Measurements from ENCODE around the gene FHOD3.
"Not testable (repeated sequence)": the region's sequence is repeated elsewhere in the genome, so short reads cannot be mapped to it uniquely, and the experiment has no call there.

The FHOD3 gene

DNA sequence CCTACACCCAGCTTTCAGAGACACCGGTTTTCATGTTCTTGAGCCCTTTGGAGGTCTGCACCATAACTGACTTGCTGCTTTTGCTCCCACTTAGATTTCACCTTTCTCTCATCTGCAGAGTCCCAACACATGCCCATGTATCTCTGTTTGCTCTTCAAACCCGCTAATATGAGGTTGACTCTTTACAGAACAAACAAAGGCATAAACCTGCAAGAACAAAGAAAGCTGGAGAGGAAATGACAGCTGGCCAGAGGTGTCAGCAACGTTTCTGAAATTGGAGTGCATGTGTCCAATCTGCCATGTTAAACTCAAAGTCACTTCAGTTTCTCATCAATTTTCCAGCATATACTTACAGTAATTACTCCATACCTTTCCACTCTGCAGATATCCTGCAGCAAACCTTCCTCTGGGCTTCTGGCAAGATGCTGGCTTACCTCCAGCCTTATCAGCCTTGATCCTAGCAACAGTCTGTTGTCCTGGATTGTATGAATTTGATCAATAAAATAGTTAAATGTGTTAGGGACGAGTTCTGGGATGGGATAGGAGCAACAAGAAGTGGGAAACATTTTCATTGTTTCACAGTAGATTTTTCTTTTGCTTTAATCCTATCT lies 157.4 kb downstream of the FHOD3 start:
- H3K27me3 Mint-ChIP-seq, result peaks cover 6% of the 10 kb centered on the region
- no peaks in the 10 kb centered on the region for H3K36me3 Mint-ChIP-seq
- H3K4me1 Mint-ChIP-seq (ENCODE audit: low read depth), result no peaks in the 10 kb centered on the region
- H3K4me3 Mint-ChIP-seq, result no peak overlapping the region
- H3K27ac Mint-ChIP-seq, result no peak overlapping the region
- H3K9me3 Mint-ChIP-seq (ENCODE audit: low read depth), result no peaks in the 10 kb centered on the region

DNA sequence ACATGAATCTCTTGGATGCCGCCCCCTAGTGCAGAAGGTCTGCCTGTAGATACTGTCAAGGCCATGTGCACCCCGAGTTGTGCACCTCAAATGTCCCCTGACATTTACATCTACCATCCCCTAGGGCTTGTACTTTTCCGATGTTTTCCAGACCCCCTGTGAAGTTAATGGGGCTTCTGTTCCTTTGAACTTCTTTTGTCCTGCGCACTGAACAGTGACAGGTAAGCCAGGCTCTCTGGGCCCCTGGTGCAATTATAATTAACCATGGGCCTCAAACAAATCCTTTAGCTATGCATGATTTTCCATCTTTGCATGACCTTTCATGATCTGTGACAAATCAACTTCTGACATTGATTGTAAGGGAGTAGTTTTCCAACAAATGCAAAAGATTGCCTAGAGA lies 158.4 kb downstream of the FHOD3 start:
- Mint-ChIP-seq H3K27ac (no peak overlapping the region), H3K4me3 (no peak overlapping the region), H3K27me3 (peaks cover 5% of the 10 kb centered on the region), H3K4me1 (ENCODE audit: low read depth) (no peaks in the 10 kb centered on the region), H3K9me3 (ENCODE audit: low read depth) (no peaks in the 10 kb centered on the region), H3K36me3 (no peaks in the 10 kb centered on the region)

DNA sequence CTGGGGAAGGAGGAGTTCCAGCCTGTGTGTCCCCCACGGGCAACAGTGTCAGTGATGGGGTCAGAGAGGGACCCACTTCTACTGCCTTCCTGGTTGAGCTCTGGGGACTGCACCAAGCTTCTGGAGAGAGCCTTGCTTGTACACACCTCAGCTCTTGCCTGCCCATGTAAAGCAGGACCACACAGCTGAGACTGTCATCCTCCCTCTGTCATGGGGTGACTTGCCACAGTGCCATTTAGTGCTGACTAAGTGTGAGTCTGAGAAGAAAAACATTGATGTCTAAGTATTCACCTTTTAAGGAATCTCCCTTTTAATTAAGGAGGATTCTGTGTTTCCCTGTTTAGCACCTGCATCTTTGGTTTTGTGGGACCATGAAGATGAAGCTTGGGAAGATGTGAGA lies 159.1 kb downstream of the FHOD3 start:
- no peaks in the 10 kb centered on the region for H3K9me3 Mint-ChIP-seq (ENCODE audit: low read depth)
- H3K27me3 Mint-ChIP-seq, result peaks cover 5% of the 10 kb centered on the region
- H3K36me3 Mint-ChIP-seq, result no peaks in the 10 kb centered on the region
- H3K27ac Mint-ChIP-seq, result no peak overlapping the region
- no peaks in the 10 kb centered on the region for H3K4me1 Mint-ChIP-seq (ENCODE audit: low read depth)
- H3K4me3 Mint-ChIP-seq, result no peak overlapping the region

DNA sequence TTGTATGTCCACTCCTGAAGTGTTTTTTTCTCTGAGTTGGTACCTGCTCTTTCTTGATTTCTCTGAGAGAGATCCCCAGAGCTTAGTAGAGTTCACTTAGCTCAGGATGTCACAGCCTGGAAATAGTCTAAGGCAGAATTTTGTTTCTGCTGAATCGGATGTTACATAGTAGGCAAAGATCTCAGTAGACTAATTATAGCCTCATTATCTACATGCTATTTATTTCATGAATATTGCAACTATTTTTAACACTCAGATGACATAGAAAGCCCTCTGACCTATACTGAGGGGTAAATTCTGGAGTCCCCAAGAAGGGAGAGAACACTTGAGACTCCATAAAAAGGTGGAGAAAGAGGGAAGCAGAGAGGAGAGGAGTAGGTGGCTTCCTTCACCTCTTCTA lies 160.2 kb downstream of the FHOD3 start:
- no peaks in the 10 kb centered on the region for H3K4me1 Mint-ChIP-seq (ENCODE audit: low read depth)
- no peak overlapping the region for H3K4me3 Mint-ChIP-seq
- no peaks in the 10 kb centered on the region for H3K36me3 Mint-ChIP-seq
- H3K27ac Mint-ChIP-seq, result no peak overlapping the region
- peaks cover 5% of the 10 kb centered on the region for H3K27me3 Mint-ChIP-seq
- no peaks in the 10 kb centered on the region for H3K9me3 Mint-ChIP-seq (ENCODE audit: low read depth)

DNA sequence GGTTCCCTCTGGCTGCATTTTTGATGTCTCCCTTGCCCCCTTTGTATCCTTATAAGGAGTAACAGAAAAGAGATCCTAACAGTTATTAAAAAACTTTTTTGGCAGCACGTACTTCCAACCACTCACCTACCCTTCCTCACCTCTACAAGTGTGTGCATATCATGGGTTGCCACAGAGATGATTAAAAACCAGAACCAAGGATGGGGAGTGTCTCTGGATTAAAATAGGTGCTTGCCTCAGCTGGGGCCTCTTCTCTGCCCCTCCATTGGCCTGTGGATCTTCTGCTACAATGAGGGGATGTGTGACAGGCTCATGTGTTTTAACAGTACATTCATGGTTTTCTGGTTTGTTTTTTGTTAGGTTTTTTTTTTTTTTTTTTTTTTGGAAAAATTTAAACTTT lies 160.8 kb downstream of the FHOD3 start:
- H3K4me3 Mint-ChIP-seq, result no peak overlapping the region
- no peaks in the 10 kb centered on the region for H3K9me3 Mint-ChIP-seq (ENCODE audit: low read depth)
- peaks cover 3% of the 10 kb centered on the region for H3K27me3 Mint-ChIP-seq
- H3K27ac Mint-ChIP-seq, result no peak overlapping the region
- H3K4me1 Mint-ChIP-seq (ENCODE audit: low read depth), result no peaks in the 10 kb centered on the region
- H3K36me3 Mint-ChIP-seq, result no peaks in the 10 kb centered on the region

DNA sequence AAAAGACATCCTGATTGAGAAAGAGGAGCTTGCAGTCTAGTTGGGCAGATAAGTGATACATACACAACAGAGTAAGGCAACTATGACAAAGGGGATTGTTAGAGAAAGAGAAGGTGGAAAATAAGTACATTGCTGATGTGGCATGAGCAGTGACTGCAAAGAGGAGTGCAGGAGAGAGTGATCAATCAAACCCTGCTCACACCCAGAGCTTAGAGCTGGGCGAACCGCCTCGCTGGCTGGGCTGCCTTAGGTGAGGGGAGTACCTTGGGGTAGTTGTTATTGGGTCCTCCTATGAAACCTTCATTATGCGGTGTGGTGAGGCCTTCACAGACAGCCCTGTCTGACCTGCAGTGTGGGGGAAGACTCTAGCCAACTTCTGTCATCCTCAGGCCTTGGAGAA lies 161.7 kb downstream of the FHOD3 start:
- Mint-ChIP-seq H3K9me3 (ENCODE audit: low read depth) (no peaks in the 10 kb centered on the region), H3K27ac (no peak overlapping the region), H3K4me3 (no peak overlapping the region), H3K4me1 (ENCODE audit: low read depth) (no peaks in the 10 kb centered on the region), H3K36me3 (no peaks in the 10 kb centered on the region), H3K27me3 (peaks cover 3% of the 10 kb centered on the region)

DNA sequence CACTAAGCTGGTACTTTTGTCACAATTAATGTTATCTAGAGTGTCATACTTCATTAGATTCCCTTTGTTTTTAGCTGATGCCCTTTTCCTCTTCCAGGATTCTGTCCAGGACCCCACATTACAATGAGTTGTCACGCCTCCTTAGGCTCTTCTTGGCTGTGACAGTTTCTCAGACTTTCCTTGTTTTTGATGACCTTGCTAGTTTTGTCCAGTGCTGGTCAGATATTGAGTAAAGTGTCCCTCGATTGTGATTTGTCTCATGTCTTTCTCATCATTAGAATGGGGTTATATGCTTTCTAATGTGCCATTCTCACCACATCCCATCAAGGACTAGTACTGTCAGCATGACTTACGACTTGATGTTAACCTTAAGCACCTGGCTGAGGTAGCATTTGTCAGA lies 162.3 kb downstream of the FHOD3 start:
- Mint-ChIP-seq H3K36me3 (no peaks in the 10 kb centered on the region), H3K4me1 (ENCODE audit: low read depth) (no peaks in the 10 kb centered on the region), H3K4me3 (no peak overlapping the region), H3K27me3 (peaks cover 3% of the 10 kb centered on the region), H3K27ac (no peak overlapping the region), H3K9me3 (ENCODE audit: low read depth) (no peaks in the 10 kb centered on the region)

DNA sequence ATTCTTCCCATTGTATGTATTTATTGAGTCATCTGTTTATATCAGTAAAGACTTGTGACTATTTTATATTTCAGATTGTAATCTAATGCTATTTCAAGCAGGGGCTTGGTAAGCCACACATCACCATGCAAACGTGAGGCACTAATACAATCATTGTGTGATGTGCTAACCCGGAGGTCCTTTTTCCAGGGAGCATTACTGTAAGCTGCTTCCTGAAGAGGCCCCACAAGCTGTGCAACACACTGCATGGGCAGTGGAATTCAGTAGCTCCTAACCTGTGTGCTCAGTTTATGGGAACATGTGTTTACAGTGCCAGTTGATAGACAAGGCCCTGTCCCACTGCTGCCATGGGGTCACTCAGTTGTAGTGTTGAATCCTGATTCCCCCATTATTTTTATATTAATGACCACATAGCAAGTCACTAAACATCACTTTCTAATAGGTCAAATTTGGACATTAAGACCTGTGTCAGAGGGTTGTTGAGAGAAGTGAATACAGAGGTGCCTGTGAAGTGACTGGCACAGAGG lies 162.9 kb downstream of the FHOD3 start:
- no peak overlapping the region for H3K27ac Mint-ChIP-seq
- H3K9me3 Mint-ChIP-seq (ENCODE audit: low read depth), result no peaks in the 10 kb centered on the region
- H3K36me3 Mint-ChIP-seq, result no peaks in the 10 kb centered on the region
- no peak overlapping the region for H3K4me3 Mint-ChIP-seq
- H3K27me3 Mint-ChIP-seq, result no peaks in the 10 kb centered on the region
- H3K4me1 Mint-ChIP-seq (ENCODE audit: low read depth), result no peaks in the 10 kb centered on the region

DNA sequence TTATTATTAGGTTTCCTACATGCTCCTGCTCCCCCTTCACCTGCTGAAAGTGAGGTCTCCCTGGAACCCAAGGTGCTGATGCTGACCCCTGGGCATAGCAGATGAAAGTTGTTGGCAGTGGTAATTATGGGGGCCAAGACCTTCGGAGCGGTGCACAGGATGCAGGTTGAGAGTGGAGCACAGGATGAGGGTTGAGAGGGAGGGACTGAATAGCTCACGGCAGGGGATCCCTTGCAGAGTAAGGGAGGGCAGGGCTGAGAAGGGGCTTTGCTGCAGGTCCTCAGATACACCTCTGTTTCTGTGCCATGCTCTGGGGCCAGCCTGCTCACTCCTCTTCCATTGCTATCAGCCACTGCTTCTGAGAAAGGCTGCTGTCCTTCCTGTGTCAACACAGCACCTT lies 163.3 kb downstream of the FHOD3 start:
- Mint-ChIP-seq H3K27ac (no peak overlapping the region), H3K27me3 (no peaks in the 10 kb centered on the region), H3K9me3 (ENCODE audit: low read depth) (no peaks in the 10 kb centered on the region), H3K36me3 (no peaks in the 10 kb centered on the region), H3K4me3 (no peak overlapping the region), H3K4me1 (ENCODE audit: low read depth) (no peaks in the 10 kb centered on the region)

DNA sequence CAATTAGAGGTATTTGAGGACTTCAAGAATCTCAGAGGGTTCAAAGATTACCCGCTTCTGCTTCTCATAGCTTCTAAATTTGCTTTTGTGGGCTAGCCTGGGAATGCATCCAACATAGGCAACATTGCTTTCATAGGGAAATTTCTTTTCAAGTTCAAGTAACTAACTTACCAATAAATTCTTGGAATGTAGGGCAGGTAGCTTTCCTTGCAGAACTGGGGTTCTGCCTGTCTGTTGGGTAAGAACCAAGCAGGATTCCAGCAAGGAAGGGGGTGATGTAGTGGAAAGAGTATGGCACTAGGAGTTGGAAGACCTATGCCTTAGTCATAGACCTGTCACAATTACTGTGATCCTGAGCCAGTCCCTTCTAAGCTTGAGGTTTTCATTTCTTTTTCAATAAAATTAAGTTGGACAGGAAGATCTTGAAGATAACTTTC lies 164.1 kb downstream of the FHOD3 start:
- H3K27ac Mint-ChIP-seq, result no peak overlapping the region
- no peak overlapping the region for H3K4me3 Mint-ChIP-seq
- H3K9me3 Mint-ChIP-seq (ENCODE audit: low read depth), result no peaks in the 10 kb centered on the region
- no peaks in the 10 kb centered on the region for H3K27me3 Mint-ChIP-seq
- H3K4me1 Mint-ChIP-seq (ENCODE audit: low read depth), result no peaks in the 10 kb centered on the region
- no peaks in the 10 kb centered on the region for H3K36me3 Mint-ChIP-seq

DNA sequence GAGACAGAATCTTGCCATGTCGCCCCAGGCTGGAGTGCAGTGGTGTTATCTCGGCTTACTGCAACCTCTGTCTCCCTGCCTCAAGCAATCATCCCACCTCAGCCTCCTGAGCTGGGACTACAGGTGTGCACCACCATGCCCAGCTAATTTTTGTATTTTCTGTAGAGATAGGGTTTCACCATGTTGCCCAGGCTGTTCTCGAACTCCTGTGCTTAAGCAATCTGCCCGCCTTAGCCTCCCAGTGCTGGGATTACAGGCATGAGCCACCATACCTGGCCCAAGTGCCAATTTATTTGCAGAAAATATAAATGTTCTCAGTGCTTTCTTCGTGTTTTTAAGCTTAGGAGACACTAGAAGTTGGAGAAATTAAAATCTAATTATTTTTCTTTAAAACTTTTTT lies 166.0 kb downstream of the FHOD3 start:
- H3K4me3 Mint-ChIP-seq; H3K27me3 Mint-ChIP-seq; H3K4me1 Mint-ChIP-seq (ENCODE audit: low read depth); H3K27ac Mint-ChIP-seq; H3K36me3 Mint-ChIP-seq; H3K9me3 Mint-ChIP-seq (ENCODE audit: low read depth): not testable (repeated sequence)

DNA sequence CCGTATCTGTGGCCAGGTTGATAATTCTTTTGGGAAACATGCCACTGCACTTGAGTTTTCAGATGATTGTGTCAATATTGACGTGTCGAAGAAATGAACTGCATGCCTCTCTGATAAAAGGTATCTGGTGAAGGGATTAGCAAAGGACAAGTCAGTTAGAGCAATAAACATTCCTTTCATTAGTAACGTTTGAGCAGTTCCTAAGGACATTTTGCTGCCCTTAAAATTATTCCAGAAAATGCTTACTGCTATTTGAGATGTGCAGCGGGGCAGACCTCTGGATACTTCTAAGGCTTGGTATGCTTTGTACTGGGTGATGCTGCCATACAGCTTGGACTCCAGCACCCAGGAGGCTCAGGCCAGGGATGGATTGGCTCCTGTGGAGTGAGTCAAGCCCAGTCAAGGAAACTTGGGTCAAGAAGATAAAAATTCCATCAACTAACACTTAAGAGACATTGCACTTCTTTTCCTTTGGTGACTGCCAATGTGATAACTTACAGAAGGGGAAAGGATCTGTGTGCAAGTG lies 166.7 kb downstream of the FHOD3 start:
- Mint-ChIP-seq H3K36me3 (no peaks in the 10 kb centered on the region), H3K27me3 (no peaks in the 10 kb centered on the region), H3K9me3 (ENCODE audit: low read depth) (no peaks in the 10 kb centered on the region), H3K4me1 (ENCODE audit: low read depth) (no peaks in the 10 kb centered on the region), H3K4me3 (no peak overlapping the region), H3K27ac (no peak overlapping the region)

DNA sequence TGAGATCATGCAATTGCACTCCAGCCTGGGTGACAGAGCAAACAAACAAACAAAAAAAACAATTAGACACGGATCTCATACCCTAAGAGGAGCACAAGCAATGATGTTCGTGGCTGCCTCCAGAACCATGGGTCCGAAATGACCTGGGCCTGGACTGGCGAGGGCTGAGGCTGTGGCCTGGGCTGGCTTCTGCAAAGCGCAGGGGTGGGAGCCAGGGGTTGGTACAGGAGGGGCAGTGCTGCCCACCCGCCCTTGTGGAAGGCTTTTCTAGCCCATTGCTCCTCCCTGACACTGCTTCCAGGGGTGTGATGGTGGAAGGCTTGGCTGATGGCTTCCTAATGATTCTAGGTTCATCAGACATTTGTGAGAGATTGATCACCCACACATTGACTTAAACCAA lies 167.8 kb downstream of the FHOD3 start:
- H3K27me3 Mint-ChIP-seq, result no peaks in the 10 kb centered on the region
- no peak overlapping the region for H3K4me3 Mint-ChIP-seq
- H3K9me3 Mint-ChIP-seq (ENCODE audit: low read depth), result no peaks in the 10 kb centered on the region
- no peaks in the 10 kb centered on the region for H3K4me1 Mint-ChIP-seq (ENCODE audit: low read depth)
- H3K36me3 Mint-ChIP-seq, result no peaks in the 10 kb centered on the region
- H3K27ac Mint-ChIP-seq, result no peak overlapping the region

DNA sequence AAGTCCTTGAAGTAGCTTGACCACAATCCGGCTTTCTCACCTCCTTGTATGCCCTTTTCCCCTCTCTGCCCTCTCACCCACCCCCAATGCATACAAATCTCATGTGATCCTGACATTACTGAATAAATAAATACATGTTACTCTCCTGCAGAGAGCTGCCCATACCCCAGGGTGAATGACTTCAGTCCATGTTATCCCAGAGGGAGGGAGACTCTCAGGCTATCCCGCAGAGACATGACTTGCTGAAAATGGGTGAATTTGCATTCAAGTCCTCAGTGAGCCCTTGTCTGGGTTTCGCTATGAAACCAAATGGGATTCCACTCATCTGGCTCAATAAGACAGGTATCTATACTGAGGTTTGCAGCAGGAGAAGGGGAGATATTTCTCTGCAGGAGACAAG lies 168.5 kb downstream of the FHOD3 start:
- Mint-ChIP-seq H3K9me3 (ENCODE audit: low read depth) (no peaks in the 10 kb centered on the region), H3K27ac (no peak overlapping the region), H3K4me1 (ENCODE audit: low read depth) (no peaks in the 10 kb centered on the region), H3K36me3 (no peaks in the 10 kb centered on the region), H3K4me3 (no peak overlapping the region), H3K27me3 (no peaks in the 10 kb centered on the region)

DNA sequence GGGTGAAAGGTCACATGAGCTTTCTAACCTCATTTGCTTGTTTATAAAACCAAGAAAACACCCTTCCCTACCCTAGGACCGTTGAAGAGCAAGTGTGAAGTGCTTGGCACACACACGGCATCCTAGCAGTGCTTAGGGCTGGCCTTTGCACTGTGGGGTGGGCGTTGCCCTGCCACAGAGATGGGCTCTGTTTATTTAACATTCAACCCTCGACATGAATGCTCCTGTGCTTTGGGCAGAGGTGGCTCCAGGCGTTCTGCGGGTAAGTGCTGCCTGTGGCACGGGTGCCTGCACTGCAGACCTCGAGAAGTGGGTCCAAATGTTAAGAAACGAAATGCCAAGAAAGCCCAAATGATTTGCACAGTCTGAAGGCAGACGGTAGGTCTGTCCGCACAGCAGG lies 170.1 kb downstream of the FHOD3 start:
- Mint-ChIP-seq H3K27me3 (peaks cover 2% of the 10 kb centered on the region), H3K36me3 (no peaks in the 10 kb centered on the region), H3K4me3 (no peak overlapping the region), H3K4me1 (ENCODE audit: low read depth) (no peaks in the 10 kb centered on the region), H3K27ac (no peak overlapping the region), H3K9me3 (ENCODE audit: low read depth) (no peaks in the 10 kb centered on the region)

DNA sequence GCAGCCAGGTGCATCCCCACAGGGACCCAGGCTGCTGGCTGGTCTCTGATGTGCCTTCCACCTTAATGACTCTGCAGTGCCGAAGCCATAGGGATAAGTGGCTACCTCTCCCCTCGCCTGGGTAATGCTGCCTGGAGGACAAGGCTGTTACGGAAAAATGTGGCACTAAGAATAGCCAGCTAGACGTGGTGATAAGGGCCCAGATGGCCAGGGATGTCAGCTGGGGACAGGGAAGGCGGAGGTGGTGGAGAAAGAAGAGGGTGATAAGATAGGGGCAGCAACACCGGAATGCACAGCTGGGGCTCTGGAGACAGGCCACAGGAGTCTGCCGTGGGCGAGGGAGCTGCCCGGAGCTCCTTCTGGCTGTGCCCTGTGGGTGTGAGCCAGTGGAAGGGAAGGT lies 170.6 kb downstream of the FHOD3 start:
- H3K4me1 Mint-ChIP-seq (ENCODE audit: low read depth), result no peaks in the 10 kb centered on the region
- no peaks in the 10 kb centered on the region for H3K36me3 Mint-ChIP-seq
- peaks cover 2% of the 10 kb centered on the region for H3K27me3 Mint-ChIP-seq
- H3K4me3 Mint-ChIP-seq, result no peak overlapping the region
- no peaks in the 10 kb centered on the region for H3K9me3 Mint-ChIP-seq (ENCODE audit: low read depth)
- no peak overlapping the region for H3K27ac Mint-ChIP-seq
